ENCODE measurements around the gene AHRR. TPM values are rescaled to one million over a fixed set of nuclear protein-coding genes. Genes with fewer than 3 reads are reported as not detected.

AHRR gene
- total RNA-seq, 2 donors from 2014 or later, result 1.9 to 17.7 TPM

DNA sequence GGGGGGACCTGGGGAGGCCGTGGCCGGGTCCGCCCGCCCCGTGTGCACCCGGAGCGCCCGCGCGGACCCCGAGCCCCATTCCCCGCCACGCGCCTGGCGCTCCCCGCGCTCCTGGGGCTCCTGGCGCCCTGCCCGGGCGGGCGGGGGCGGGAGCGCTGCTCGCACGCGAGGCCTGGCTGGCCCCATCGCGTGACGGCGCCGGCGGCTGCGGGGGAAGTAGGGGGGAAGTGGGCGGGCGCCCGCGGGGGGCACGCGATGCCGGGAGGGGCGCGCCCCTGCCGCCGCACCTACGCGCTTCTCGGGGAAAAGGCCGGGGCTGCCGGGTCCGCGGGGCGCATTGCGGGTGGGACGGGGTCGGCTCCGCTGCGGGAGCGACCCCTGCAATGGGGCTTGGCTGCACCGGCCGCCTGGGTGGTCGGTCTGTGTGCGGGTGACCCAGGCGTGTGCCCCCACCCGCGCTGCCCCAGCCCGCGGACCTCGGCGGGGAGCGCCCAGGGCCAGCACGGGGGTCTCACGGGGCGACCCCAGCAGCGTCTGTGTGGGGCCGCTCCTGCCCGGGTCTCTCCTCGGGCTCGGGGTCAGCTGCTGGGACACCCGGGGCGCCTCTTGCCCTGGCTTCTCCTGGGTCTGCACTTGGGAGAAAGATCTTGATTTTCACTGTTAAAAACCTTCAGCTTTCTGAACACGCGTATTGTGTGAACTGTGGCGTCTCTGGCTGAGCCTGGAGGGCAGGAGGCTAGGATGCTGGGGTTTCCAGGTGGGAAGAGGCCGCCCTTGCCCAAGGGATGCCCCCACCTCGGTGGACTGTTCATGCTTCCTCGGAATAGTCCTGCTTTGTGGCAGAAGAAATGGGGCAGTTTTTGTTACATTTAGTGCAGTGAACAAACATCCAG is 52.4 kb downstream of the AHRR start:
- Histone ChIP-seq H3K36me3 (no peaks in the 10 kb centered on the region), H3K27me3 (replicated peaks; ENCODE audit: insufficient read depth) (peaks cover 4% of the 10 kb centered on the region), H3K9me3 (no peaks in the 10 kb centered on the region), H3K4me3 (peak overlapping the region; percentile 19 to 25), H3K4me1 (replicated peaks) (no peaks in the 10 kb centered on the region), H3K27ac (no peak overlapping the region)
- TF ChIP-seq, protein P1, sequence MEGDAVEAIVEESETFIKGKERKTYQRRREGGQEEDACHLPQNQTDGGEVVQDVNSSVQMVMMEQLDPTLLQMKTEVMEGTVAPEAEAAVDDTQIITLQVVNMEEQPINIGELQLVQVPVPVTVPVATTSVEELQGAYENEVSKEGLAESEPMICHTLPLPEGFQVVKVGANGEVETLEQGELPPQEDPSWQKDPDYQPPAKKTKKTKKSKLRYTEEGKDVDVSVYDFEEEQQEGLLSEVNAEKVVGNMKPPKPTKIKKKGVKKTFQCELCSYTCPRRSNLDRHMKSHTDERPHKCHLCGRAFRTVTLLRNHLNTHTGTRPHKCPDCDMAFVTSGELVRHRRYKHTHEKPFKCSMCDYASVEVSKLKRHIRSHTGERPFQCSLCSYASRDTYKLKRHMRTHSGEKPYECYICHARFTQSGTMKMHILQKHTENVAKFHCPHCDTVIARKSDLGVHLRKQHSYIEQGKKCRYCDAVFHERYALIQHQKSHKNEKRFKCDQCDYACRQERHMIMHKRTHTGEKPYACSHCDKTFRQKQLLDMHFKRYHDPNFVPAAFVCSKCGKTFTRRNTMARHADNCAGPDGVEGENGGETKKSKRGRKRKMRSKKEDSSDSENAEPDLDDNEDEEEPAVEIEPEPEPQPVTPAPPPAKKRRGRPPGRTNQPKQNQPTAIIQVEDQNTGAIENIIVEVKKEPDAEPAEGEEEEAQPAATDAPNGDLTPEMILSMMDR (IDR thresholded peaks at IDR 0.05), result no peak
- TF ChIP-seq POLR2A (IDR thresholded peaks at IDR 0.05) (no peak), POLR2AphosphoS5 (IDR thresholded peaks at IDR 0.05) (no peak)
- intact Hi-C loops (cut with DNase I), result no loop called here
- WGBS, result 4% methylated on average over 33 of the region's 86 CpGs
- DNase-seq (ENCODE audit: low spot score), result peak; percentile 1

DNA sequence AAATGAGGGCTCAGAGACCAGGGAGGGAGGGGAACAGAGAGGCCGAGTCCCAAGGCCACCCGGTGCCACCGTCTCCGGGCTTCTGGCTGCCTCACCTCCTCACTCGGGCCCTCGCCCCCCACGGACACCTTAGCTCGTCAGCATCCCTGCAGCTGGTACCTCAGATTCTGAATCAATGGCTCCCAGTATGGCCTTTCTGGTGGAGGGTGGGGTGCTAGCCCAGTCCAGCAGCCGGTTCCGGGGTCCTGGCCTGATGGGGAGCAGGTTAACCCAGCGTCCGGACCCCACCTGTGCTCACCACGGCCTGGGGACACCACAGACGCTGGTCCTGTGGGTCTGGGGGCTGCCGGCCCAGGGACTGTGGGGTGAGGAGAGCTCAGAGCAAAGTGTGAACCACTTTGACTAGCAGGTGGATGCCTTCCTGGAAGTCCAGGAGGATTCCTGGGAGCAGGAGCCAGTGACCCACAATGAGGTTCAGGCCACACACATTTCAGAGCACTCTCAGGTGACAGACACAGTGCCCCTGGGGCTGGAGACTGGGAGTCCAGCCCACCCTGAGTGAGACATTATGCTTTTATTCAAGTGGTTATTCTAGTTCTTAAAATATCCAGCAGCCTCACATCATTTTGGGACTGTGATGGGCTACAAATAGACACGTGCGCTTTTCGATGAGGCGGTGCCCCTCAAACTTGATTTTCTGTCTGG is 53.3 kb downstream of the AHRR start:
- TF ChIP-seq, protein P1 (IDR thresholded peaks at IDR 0.05), result no peak
- no peak for TF ChIP-seq POLR2A (IDR thresholded peaks at IDR 0.05)
- TF ChIP-seq POLR2AphosphoS5 (IDR thresholded peaks at IDR 0.05), result no peak
- H3K4me1 ChIP-seq (replicated peaks), result no peaks in the 10 kb centered on the region
- DNase-seq (ENCODE audit: low spot score), result peak; percentile 2
- H3K9me3 ChIP-seq, result no peaks in the 10 kb centered on the region
- 79% methylated on average over 19 of the region's 19 CpGs for WGBS
- no peak overlapping the region for H3K4me3 ChIP-seq
- peaks cover 4% of the 10 kb centered on the region for H3K27me3 ChIP-seq (replicated peaks; ENCODE audit: insufficient read depth)
- intact Hi-C loops (cut with DNase I), result no loop called here
- no peaks in the 10 kb centered on the region for H3K36me3 ChIP-seq
- no peak overlapping the region for H3K27ac ChIP-seq

DNA sequence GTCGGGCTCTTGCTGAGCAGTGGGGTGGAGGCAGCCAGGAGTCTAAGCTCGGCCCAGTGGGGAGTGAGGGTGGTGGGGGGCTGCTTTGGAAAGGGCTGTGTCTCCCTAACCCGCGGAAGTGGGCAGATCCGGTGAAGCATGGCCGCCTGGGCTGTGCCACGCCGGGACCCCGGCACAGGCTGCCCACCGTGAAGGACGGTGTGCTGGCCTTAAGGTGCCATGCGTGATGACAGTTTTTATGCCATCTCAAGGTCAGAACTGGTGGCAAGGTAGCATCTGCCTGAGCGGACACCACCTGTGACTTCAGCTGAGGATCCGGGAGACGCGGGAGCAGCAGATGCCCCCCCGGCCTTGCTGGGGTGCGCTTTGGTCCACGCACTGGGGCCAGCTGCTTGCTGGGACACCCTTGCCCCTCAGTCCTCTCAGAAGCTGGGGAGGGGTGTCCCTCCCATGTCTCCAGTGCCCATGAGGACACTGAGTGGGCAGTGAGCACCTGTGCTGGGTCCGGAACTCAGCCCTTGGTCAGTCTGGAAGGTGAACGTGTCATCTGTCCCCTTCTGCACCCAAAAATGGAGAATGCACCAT is 53.9 kb downstream of the AHRR start:
- H3K4me1 ChIP-seq (replicated peaks), result no peaks in the 10 kb centered on the region
- H3K27ac ChIP-seq, result no peak overlapping the region
- TF ChIP-seq, protein P1 (IDR thresholded peaks at IDR 0.05), result no peak
- TF ChIP-seq POLR2AphosphoS5 (IDR thresholded peaks at IDR 0.05), result no peak
- TF ChIP-seq POLR2A (IDR thresholded peaks at IDR 0.05), result no peak
- peak; percentile 1 for DNase-seq (ENCODE audit: low spot score)
- intact Hi-C loops (cut with DNase I), result no loop called here
- H3K36me3 ChIP-seq, result no peaks in the 10 kb centered on the region
- H3K27me3 ChIP-seq (replicated peaks; ENCODE audit: insufficient read depth), result peaks cover 4% of the 10 kb centered on the region
- 91% methylated on average over 21 of the region's 21 CpGs for WGBS
- no peak overlapping the region for H3K4me3 ChIP-seq
- H3K9me3 ChIP-seq, result no peaks in the 10 kb centered on the region

DNA sequence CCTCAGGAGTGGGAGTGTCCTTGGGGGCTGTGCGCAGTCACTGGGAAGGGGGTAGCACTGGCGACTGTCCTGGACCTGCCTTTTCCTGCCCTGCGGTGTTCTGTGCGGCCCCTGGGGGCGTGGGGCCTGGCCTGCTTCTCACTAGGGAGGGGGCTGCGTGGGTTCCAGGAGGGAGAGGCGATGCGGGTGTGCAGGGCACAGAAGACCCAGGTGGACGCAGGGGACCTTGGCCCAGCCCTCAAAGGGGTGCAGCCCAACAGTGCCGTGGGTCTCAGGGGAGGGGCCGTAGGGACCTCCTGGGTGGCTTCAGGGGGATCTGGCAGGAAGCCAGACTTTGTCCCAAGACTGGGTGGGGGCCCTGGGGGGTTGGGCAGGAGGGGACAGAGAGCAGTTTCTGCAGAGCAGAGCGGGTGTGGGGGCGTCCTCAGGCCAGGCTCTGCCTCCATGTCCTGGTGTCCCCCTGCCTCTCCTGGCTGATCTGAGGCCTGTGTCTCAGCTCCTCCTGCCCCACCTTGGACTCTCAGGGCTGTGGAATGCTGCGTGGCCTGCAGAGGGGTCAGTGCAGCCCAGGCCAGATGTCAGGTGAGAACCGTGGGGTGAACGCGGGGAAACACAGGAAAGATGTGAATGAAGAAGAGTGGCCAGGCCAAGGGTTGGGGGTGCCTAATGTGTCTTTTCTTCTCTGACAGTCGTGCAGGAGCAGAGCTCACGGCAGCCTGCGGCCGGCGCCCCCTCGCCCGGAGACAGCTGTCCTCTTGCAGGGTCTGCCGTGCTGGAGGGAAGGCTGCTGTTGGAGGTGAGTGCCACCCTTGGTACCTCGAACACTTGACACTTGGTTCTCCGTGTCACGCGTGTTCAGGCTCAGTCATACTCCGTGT is 54.6 kb downstream of the AHRR start:
- intact Hi-C loops (cut with DNase I), result no loop called here
- H3K4me3 ChIP-seq, result no peak overlapping the region
- H3K4me1 ChIP-seq (replicated peaks), result no peaks in the 10 kb centered on the region
- DNase-seq (ENCODE audit: low spot score), result peak; percentile 2
- H3K27me3 ChIP-seq (replicated peaks; ENCODE audit: insufficient read depth), result peaks cover 4% of the 10 kb centered on the region
- no peak overlapping the region for H3K27ac ChIP-seq
- WGBS, result 83% methylated on average over 30 of the region's 30 CpGs
- H3K36me3 ChIP-seq, result no peaks in the 10 kb centered on the region
- TF ChIP-seq, protein P1 (IDR thresholded peaks at IDR 0.05), result no peak
- TF ChIP-seq POLR2AphosphoS5 (IDR thresholded peaks at IDR 0.05) (no peak), POLR2A (IDR thresholded peaks at IDR 0.05) (no peak)
- no peaks in the 10 kb centered on the region for H3K9me3 ChIP-seq
